HL-60 (cell line): Measurements from ENCODE around the gene MYO3B.

ENCODE experiments used
- DNase-seq, 2 experiments: peaks; one replicate each; pipeline ENCODE4 v3.0.0-alpha.2; 2010 to 2020; ENCODE audit warnings: low read depth in 1 of 2, low spot score in 1 of 2
- H3K27ac ChIP-seq: fragments of 250-450 bp; sonication (Bioruptor Pico); replicated peaks from 2 replicates; pipeline ENCODE4 v1.5.1; 2020; ENCODE audit warnings: mild to moderate bottlenecking, moderate library complexity
- H3K27me3 ChIP-seq: fragments of 250-450 bp; sonication (Bioruptor Pico); 2 replicates; pipeline ENCODE4 v1.5.1; 2021; ENCODE audit warnings: mild to moderate bottlenecking, moderate library complexity; ENCODE audit not compliant: insufficient read depth, poor library complexity, severe bottlenecking
- H3K4me3 ChIP-seq: replicated peaks from 2 replicates; pipeline ENCODE4 v1.5.1; 2011; ENCODE audit warnings: mild to moderate bottlenecking, control low read depth, low read length; ENCODE audit not compliant: insufficient read depth
- CTCF ChIP-seq: IDR thresholded peaks from one replicate; pipeline ENCODE4 v1.5.1; 2011; ENCODE audit warnings: low read length, control low read depth, inconsistent platforms; ENCODE audit not compliant: insufficient read depth
- GABPA ChIP-seq: IDR thresholded peaks from 2 replicates; pipeline ENCODE4 v1.6.1; 2012; ENCODE audit warnings: low read depth
- POLR2AphosphoS5 ChIP-seq: IDR thresholded peaks from 2 replicates; pipeline ENCODE4 v1.6.1; 2012; ENCODE audit warnings: low read depth
- SPI1 ChIP-seq: IDR thresholded peaks from 2 replicates; pipeline ENCODE4 v1.6.1; 2012; ENCODE audit warnings: low read depth, mild to moderate bottlenecking, borderline replicate concordance
- TF ChIP-seq, protein P1 (sequence below): IDR thresholded peaks from 2 replicates; pipeline ENCODE4 v1.6.1; 2012; ENCODE audit warnings: low read depth; ENCODE audit not compliant: insufficient replicate concordance

MYO3B gene

GRCh38 chr2:170518911-170519310 lies 341.0 kb downstream of the MYO3B start:
- Histone ChIP-seq H3K4me3 (no peak overlapping the region), H3K27ac (no peak overlapping the region), H3K27me3 (no peaks in the 10 kb centered on the region)
- no peak for DNase-seq
- TF ChIP-seq POLR2AphosphoS5 (no peak), GABPA (no peak), SPI1 (no peak), CTCF (no peak)
- TF ChIP-seq, protein P1, sequence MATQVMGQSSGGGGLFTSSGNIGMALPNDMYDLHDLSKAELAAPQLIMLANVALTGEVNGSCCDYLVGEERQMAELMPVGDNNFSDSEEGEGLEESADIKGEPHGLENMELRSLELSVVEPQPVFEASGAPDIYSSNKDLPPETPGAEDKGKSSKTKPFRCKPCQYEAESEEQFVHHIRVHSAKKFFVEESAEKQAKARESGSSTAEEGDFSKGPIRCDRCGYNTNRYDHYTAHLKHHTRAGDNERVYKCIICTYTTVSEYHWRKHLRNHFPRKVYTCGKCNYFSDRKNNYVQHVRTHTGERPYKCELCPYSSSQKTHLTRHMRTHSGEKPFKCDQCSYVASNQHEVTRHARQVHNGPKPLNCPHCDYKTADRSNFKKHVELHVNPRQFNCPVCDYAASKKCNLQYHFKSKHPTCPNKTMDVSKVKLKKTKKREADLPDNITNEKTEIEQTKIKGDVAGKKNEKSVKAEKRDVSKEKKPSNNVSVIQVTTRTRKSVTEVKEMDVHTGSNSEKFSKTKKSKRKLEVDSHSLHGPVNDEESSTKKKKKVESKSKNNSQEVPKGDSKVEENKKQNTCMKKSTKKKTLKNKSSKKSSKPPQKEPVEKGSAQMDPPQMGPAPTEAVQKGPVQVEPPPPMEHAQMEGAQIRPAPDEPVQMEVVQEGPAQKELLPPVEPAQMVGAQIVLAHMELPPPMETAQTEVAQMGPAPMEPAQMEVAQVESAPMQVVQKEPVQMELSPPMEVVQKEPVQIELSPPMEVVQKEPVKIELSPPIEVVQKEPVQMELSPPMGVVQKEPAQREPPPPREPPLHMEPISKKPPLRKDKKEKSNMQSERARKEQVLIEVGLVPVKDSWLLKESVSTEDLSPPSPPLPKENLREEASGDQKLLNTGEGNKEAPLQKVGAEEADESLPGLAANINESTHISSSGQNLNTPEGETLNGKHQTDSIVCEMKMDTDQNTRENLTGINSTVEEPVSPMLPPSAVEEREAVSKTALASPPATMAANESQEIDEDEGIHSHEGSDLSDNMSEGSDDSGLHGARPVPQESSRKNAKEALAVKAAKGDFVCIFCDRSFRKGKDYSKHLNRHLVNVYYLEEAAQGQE = no peak

DNA sequence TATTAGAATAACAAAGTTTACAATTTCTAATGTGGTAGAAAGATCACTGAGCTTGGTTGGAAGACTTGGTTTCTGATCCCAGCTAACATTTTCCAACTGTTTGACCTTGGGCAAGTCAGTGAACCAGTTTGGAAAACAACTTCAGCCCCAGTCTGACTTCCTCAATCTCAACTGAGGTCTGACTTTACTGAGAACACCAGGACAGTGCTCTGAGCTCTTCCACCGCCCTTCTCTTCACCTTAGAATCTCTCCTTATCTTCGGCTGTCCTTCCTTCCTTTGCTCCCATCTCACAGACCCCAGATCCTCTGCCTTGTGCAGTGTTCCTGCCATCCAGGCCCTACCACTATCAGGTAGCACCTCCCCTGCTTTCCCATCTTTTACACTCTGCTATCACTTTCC lies 343.4 kb downstream of the MYO3B start:
- Histone ChIP-seq H3K4me3 (no peak overlapping the region), H3K27ac (no peak overlapping the region), H3K27me3 (no peaks in the 10 kb centered on the region)
- TF ChIP-seq CTCF (no peak), GABPA (no peak), SPI1 (no peak), POLR2AphosphoS5 (no peak)
- TF ChIP-seq, protein P1 = no peak
- no peak for DNase-seq

DNA sequence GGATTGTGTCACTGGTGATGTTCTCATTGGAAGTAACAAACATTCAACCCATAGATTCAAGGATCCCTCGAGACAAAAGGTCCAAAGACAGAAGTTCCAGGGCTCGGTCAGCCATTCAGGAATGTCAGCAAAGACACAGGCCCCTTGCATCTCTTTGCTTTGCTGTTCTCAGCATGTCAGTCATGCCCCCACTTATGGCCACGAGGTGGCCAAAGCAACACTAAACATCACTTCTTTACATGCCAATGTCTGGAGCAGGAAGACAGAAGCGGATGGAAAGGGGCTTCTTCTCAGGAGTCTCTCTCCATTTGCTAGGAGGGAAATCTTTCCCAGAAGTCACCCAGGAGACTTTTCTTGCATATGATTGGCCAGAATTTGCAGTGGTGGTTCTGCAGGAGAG lies 345.6 kb downstream of the MYO3B start:
- TF ChIP-seq POLR2AphosphoS5 = no peak
- TF ChIP-seq CTCF = no peak
- no peak for TF ChIP-seq GABPA
- TF ChIP-seq SPI1 = no peak
- TF ChIP-seq, protein P1 = no peak
- Histone ChIP-seq H3K27ac (no peak overlapping the region), H3K4me3 (no peak overlapping the region), H3K27me3 (no peaks in the 10 kb centered on the region)
- no peak for DNase-seq
